ENCODE measurements around the gene NPC1L1. TPM values are rescaled to one million over a fixed set of nuclear protein-coding genes. Genes with fewer than 3 reads are reported as not detected.

Gene NPC1L1
- total and polyA plus RNA-seq, 2 of the 13 experiments (the other 11 are each of a cell fraction or from before 2014, with no cell fraction given), result 4.8 to 14.5 TPM

GRCh38 chr7:44511863-44512468 is 29.2 kb downstream of the NPC1L1 start (continued):
- no peak for TF ChIP-seq SNAPC4 (CRISPR knock-in tag; IDR thresholded peaks at IDR 0.05)
- TF ChIP-seq POLR2A (IDR thresholded peaks at IDR 0.05; ENCODE audit: insufficient read depth in 1 of 2, low read depth in 2 of 2, low read length in 2 of 2), result peak in 1 of 2 experiments; percentile 18; a peak in 1 of 4 replicates
- TF ChIP-seq CAMTA2 (CRISPR knock-in tag; IDR thresholded peaks at IDR 0.05; ENCODE audit: borderline replicate concordance), result no peak
- no peak for TF ChIP-seq PLRG1 (conservative IDR thresholded peaks at IDR 0.05)
- no peak for TF ChIP-seq HOXD1 (CRISPR knock-in tag; IDR thresholded peaks at IDR 0.05)
- TF ChIP-seq POLR2G (IDR thresholded peaks at IDR 0.05; ENCODE audit: low read depth, low read length), result peak; percentile 62

DNA sequence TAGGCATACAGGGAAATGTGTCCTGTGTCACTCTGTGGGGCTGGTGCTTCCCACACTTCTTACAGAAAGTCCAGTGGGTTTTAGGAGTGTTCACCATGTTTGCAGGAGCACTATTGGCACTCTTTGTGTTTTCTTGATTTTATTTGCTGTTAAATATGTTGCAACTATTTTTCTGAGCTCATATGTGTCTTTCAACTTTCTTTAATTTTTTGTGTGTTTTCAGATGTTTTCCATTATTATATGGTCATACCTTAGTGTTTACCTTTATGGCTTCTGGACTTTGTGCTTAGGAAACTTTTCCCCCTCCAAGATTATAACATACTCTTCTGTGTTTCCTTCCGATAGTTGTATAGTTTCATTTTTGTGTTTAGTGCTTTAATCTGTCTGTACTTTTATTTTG is 29.9 kb downstream of the NPC1L1 start:
- no peak for FAIRE-seq

More for the DNA sequence above, 29.9 kb downstream of the NPC1L1 start:
- Histone ChIP-seq H4K20me1 (ENCODE audit: insufficient read depth, low read length) (no peaks in the 10 kb centered on the region), H3K27me3 (ENCODE audit: control insufficient read depth in 1 of 2, insufficient read depth in 2 of 2, low read length in 2 of 2) (no peaks in the 10 kb centered on the region), H2AFZ (ENCODE audit: low read length) (no peak overlapping the region), H3K4me2 (ENCODE audit: low read depth, low read length) (no peak overlapping the region), H3K4me3 (replicated peaks in 1 of 3; ENCODE audit: insufficient read depth in 1 of 3, low read depth in 2 of 3, low read length in 3 of 3) (no peak overlapping the region), H3K79me2 (ENCODE audit: insufficient read depth, low read length) (no peaks in the 10 kb centered on the region), H3K9me3 (ENCODE audit: low read length) (no peaks in the 10 kb centered on the region), H3K4me1 (ENCODE audit: insufficient read depth, low read length) (peaks cover 11% of the 10 kb centered on the region), H3K27ac (ENCODE audit: extremely low read length, insufficient read depth, low read length) (no peak overlapping the region), H3K9ac (ENCODE audit: insufficient read depth, low read depth, low read length) (no peak overlapping the region), H3K36me3 (replicated peaks in 1 of 2; ENCODE audit: control insufficient read depth in 1 of 2, insufficient read depth in 2 of 2, low read length in 2 of 2) (peaks cover 8 to 21% of the 10 kb centered on the region in 2 experiments; a peak in 4 of 5 replicates)
- POLR2A ChIA-PET, result interaction anchor here (1.4 kb wide), 1 partner anchor 63 kb away, joined by 3 read pairs; the partner anchor contains the start of gene DDX56
- TF ChIP-seq ZNF619 (CRISPR knock-in tag; IDR thresholded peaks at IDR 0.05), result no peak
- in situ Hi-C loops (cut with HindIII; ENCODE audit: extremely low pct_ligation_motif_present, low pct_unique_long_range_greater_than_20kb) (no loop called here), intact Hi-C loops (cut with micrococcal nuclease; ENCODE audit: unreplicated experiment) (no loop called here)
- DNase-seq (ENCODE audit: low spot score), result no peak
- TSS peak; percentile 42 for BruUV-seq (replicated peaks)
- ATAC-seq, result peak; percentile 25; the same call in 2 of the 3 replicates
- CTCF ChIA-PET (ENCODE audit: low intra/inter-chr PET ratio, low total read pairs), result no interaction called here
- WGBS (ENCODE audit: low lambda C conversion rate), result 68% methylated on average over 1 of the region's 1 CpG

All from HepG2 (cell line).